Ovary (tissue), 3 donors: ENCODE data around the gene NAA80.

Source experiments
- POLR2A ChIP-seq: fragments of 450-650 bp; IDR thresholded peaks from one replicate; pipeline ENCODE4 v1.6.1; 2017; ENCODE audit warnings: antibody characterized with exemption, mild to moderate bottlenecking, moderate library complexity
- TF ChIP-seq, protein P1 (sequence below), 3 donors: fragments of 450-650 bp in 2 of 3; fragments of 200-600 bp in 1 of 3; IDR thresholded peaks; one replicate each; pipeline versions ENCODE4 v1.5.1 to v1.8.0; 2016 to 2022; ENCODE audit warnings: antibody characterized with exemption in 3 of 3, mild to moderate bottlenecking in 1 of 3
- donor health status: DM: no; HTN: no; CAD: no.

- TF ChIP-seq, protein P1, sequence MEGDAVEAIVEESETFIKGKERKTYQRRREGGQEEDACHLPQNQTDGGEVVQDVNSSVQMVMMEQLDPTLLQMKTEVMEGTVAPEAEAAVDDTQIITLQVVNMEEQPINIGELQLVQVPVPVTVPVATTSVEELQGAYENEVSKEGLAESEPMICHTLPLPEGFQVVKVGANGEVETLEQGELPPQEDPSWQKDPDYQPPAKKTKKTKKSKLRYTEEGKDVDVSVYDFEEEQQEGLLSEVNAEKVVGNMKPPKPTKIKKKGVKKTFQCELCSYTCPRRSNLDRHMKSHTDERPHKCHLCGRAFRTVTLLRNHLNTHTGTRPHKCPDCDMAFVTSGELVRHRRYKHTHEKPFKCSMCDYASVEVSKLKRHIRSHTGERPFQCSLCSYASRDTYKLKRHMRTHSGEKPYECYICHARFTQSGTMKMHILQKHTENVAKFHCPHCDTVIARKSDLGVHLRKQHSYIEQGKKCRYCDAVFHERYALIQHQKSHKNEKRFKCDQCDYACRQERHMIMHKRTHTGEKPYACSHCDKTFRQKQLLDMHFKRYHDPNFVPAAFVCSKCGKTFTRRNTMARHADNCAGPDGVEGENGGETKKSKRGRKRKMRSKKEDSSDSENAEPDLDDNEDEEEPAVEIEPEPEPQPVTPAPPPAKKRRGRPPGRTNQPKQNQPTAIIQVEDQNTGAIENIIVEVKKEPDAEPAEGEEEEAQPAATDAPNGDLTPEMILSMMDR (IDR thresholded peaks at IDR 0.05) = peak in 2 of 3 donors; percentile 55 to 67
- TF ChIP-seq POLR2A = peak; percentile 95
These were observed at the start of gene NAA80, which contains the start of gene HYAL3 for GRCh38 chr3:50298836-50299637.
